Caco-2 (cell line): ENCODE results near the gene RASGRP3. TPM values are rescaled to one million over a fixed set of nuclear protein-coding genes. Genes with fewer than 3 reads are reported as not detected.

Source experiments
- BruUV-seq: library from RNA; stranded (reverse); fragments of 400-500 nt; replicated peaks from 2 replicates; lab custom pipeline; 2021; lab: Mats Ljungman, UMichigan
- CTCF ChIA-PET: fragments of 300-600 bp; sonication (Branson Sonifier 250); formaldehyde crosslinking; loops from one replicate; lab custom pipeline; 2022; ENCODE audit warnings: antibody characterized with exemption; lab: Charles Lee
- POLR2A ChIA-PET: fragments of 300-600 bp; sonication (Branson Sonifier 250); formaldehyde crosslinking; loops from one replicate; lab custom pipeline; 2022; ENCODE audit warnings: antibody characterized with exemption; lab: Charles Lee
- DNase-seq, 2 experiments: peaks; one replicate each; pipeline versions ENCODE4 v3.0.0 to v3.0.0-alpha.2; 2020 to 2022
- H3K27me3 ChIP-seq: replicated peaks from 2 replicates; pipeline ENCODE4 v1.6.0; 2011; ENCODE audit warnings: low read length; ENCODE audit not compliant: control insufficient read depth, insufficient read depth
- H3K36me3 ChIP-seq: 2 replicates; pipeline ENCODE4 v1.5.1; 2011; ENCODE audit warnings: low read length; ENCODE audit not compliant: control insufficient read depth, insufficient read depth
- H3K4me1 ChIP-seq: fragments of 250-450 bp; sonication (Bioruptor Pico); 2 replicates; pipeline ENCODE4 v1.5.1; 2020; ENCODE audit warnings: mild to moderate bottlenecking
- H3K4me3 ChIP-seq: 2 replicates; pipeline ENCODE4 v1.5.1; 2011; ENCODE audit warnings: low read depth, mild to moderate bottlenecking, control low read depth, low read length
- H3K9me3 ChIP-seq: fragments of 250-450 bp; sonication (Bioruptor Pico); 2 replicates; pipeline ENCODE4 v1.5.1; 2020; ENCODE audit warnings: mild to moderate bottlenecking, moderate library complexity
- H3K27ac Mint-ChIP-seq: one replicate; pipeline ENCODE4 v1.8.0; 2022; ENCODE audit warnings: mixed read lengths; ENCODE audit not compliant: unreplicated experiment
- H3K27me3 Mint-ChIP-seq: one replicate; pipeline ENCODE4 v1.8.0; 2022; ENCODE audit warnings: mixed read lengths; ENCODE audit not compliant: insufficient read depth, unreplicated experiment
- H3K36me3 Mint-ChIP-seq: one replicate; pipeline ENCODE4 v1.8.0; 2022; ENCODE audit warnings: mild to moderate bottlenecking, mixed read lengths; ENCODE audit not compliant: insufficient read depth, unreplicated experiment
- H3K4me1 Mint-ChIP-seq: one replicate; pipeline ENCODE4 v1.8.0; 2022; ENCODE audit warnings: low read depth, mixed read lengths; ENCODE audit not compliant: unreplicated experiment
- H3K4me3 Mint-ChIP-seq: one replicate; pipeline ENCODE4 v1.8.0; 2022; ENCODE audit warnings: mild to moderate bottlenecking, moderate library complexity, mixed read lengths; ENCODE audit not compliant: unreplicated experiment
- H3K9me3 Mint-ChIP-seq: one replicate; pipeline ENCODE4 v1.8.0; 2022; ENCODE audit warnings: mixed read lengths; ENCODE audit not compliant: unreplicated experiment
- intact Hi-C: fragments of 100-400 bp; cut with micrococcal nuclease; formaldehyde crosslinking; loops from one replicate; pipeline ENCODE4 v1.10.0; 2022; ENCODE audit not compliant: unreplicated experiment
- total RNA-seq: library from RNA; stranded (reverse); gene quantifications from 2 replicates; pipeline ENCODE4 v1.2.3, GENCODE V29; 2022
- TF ChIP-seq, protein P1 (sequence below), 2 experiments: fragments of 200-600 bp in 1 of 2; IDR thresholded peaks; 1 replicate in 1 of 2; 2 replicates in 1 of 2; pipeline versions ENCODE4 v1.5.1 to v1.8.0; 2011 to 2022; ENCODE audit warnings: antibody characterized with exemption in 1 of 2, control low read depth in 1 of 2, inconsistent platforms in 1 of 2, low read depth in 1 of 2, low read length in 1 of 2, mild to moderate bottlenecking in 1 of 2, moderate library complexity in 1 of 2; ENCODE audit not compliant: insufficient read depth in 1 of 2, severe bottlenecking in 1 of 2, unreplicated experiment in 1 of 2

Gene RASGRP3
- total RNA-seq, 1 experiment from 2014 or later: 9.2 TPM

DNA sequence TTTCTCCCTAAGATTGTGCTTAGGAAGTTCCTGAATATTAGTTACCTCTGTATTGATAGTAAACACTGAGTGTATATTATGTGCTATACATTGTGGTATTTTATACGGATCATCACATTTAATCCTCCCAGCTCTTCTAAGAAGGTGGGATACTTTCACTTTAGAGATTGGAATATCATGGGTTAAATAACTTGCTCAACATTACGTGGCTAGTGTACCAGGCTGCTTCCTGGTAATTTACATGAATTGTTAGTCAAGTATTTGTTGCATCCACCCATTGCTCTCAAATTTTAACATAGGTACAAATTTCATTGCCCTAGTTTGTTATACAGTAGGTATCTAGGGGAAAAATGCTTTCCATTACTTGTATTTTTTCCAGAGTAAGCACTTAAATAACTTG, 101.2 kb downstream of the RASGRP3 start:
- DNase-seq: no peak
- POLR2A ChIA-PET: no interaction called here
- Mint-ChIP-seq H3K4me1 (no peaks in the 10 kb centered on the region), H3K27ac (no peak overlapping the region), H3K27me3 (no peaks in the 10 kb centered on the region), H3K36me3 (peaks cover 7% of the 10 kb centered on the region), H3K9me3 (no peaks in the 10 kb centered on the region), H3K4me3 (no peak overlapping the region)
- H3K4me3 ChIP-seq: no peak overlapping the region
- intact Hi-C loops: no loop called here
- no peaks in the 10 kb centered on the region for H3K9me3 ChIP-seq
- CTCF ChIA-PET: interaction anchor here (1.2 kb wide), 1 partner anchor 164 kb away, joined by 4 read pairs; no protein-coding TSS in a partner anchor
- no peaks in the 10 kb centered on the region for H3K4me1 ChIP-seq
- no peaks in the 10 kb centered on the region for H3K36me3 ChIP-seq
- BruUV-seq: no TSS peak
- no peaks in the 10 kb centered on the region for H3K27me3 ChIP-seq
- TF ChIP-seq, protein P1, sequence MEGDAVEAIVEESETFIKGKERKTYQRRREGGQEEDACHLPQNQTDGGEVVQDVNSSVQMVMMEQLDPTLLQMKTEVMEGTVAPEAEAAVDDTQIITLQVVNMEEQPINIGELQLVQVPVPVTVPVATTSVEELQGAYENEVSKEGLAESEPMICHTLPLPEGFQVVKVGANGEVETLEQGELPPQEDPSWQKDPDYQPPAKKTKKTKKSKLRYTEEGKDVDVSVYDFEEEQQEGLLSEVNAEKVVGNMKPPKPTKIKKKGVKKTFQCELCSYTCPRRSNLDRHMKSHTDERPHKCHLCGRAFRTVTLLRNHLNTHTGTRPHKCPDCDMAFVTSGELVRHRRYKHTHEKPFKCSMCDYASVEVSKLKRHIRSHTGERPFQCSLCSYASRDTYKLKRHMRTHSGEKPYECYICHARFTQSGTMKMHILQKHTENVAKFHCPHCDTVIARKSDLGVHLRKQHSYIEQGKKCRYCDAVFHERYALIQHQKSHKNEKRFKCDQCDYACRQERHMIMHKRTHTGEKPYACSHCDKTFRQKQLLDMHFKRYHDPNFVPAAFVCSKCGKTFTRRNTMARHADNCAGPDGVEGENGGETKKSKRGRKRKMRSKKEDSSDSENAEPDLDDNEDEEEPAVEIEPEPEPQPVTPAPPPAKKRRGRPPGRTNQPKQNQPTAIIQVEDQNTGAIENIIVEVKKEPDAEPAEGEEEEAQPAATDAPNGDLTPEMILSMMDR (IDR thresholded peaks at IDR 0.05; ENCODE audit: insufficient read depth in 1 of 2, low read depth in 1 of 2, low read length in 1 of 2, severe bottlenecking in 1 of 2, unreplicated experiment in 1 of 2): no peak

DNA sequence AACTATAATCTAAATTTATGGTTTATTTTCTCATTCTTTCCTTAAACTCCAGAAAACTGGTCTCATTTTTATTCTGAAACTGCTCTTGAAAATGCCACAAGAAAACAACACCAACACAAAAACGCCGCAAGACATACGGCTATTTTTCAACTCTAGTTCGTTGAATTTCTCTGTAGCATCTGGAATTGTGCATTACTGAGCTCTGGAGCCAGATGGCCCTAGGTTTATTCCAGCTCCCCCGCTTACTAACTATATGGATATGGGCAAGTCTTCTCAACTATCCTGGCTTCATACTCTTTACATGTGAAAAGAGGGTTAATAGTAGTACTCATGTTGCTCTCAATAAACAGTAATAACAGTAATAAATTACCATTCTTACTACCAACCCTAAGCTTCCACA, 102.8 kb downstream of the RASGRP3 start:
- Histone ChIP-seq H3K9me3 (no peaks in the 10 kb centered on the region), H3K4me3 (no peak overlapping the region), H3K36me3 (no peaks in the 10 kb centered on the region), H3K4me1 (no peaks in the 10 kb centered on the region), H3K27me3 (no peaks in the 10 kb centered on the region)
- Mint-ChIP-seq H3K9me3 (no peaks in the 10 kb centered on the region), H3K27ac (no peak overlapping the region), H3K27me3 (no peaks in the 10 kb centered on the region), H3K4me3 (no peak overlapping the region), H3K36me3 (peaks cover 7% of the 10 kb centered on the region), H3K4me1 (no peaks in the 10 kb centered on the region)
- intact Hi-C loops: no loop called here
- TF ChIP-seq, protein P1 (IDR thresholded peaks at IDR 0.05; ENCODE audit: insufficient read depth in 1 of 2, low read depth in 1 of 2, low read length in 1 of 2, severe bottlenecking in 1 of 2, unreplicated experiment in 1 of 2): no peak
- CTCF ChIA-PET: no interaction called here
- no TSS peak for BruUV-seq
- POLR2A ChIA-PET: no interaction called here
- no peak for DNase-seq

DNA sequence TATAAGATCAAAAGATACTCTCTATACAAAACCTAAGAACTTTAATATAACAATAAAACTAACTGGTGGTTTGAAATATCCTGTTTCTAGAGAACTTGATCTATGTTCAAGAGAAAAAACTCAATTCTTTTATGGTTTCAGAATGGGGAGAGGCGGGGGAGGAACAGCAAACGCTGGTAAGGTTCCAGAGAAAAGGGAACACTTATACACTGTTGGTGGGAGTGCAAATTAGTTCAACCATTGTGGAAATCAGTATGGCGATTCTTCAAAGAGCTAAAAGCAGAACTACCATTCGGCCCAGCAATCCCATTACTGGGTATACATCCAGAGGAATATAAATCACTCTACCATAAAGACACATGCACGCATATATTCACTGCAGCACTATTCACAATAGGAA, 105.4 kb downstream of the RASGRP3 start:
- H3K36me3 Mint-ChIP-seq: peaks cover 18% of the 10 kb centered on the region
- H3K9me3 Mint-ChIP-seq: no peaks in the 10 kb centered on the region
- H3K4me1 Mint-ChIP-seq: no peaks in the 10 kb centered on the region
- H3K4me3 Mint-ChIP-seq: no peak overlapping the region
- TF ChIP-seq, protein P1 (IDR thresholded peaks at IDR 0.05; ENCODE audit: insufficient read depth in 1 of 2, low read depth in 1 of 2, low read length in 1 of 2, severe bottlenecking in 1 of 2, unreplicated experiment in 1 of 2): no peak
- Histone ChIP-seq H3K4me3 (no peak overlapping the region), H3K36me3 (no peaks in the 10 kb centered on the region), H3K27me3 (no peaks in the 10 kb centered on the region), H3K4me1 (no peaks in the 10 kb centered on the region), H3K9me3 (no peaks in the 10 kb centered on the region)
- BruUV-seq: no TSS peak
- CTCF ChIA-PET: interaction anchor here (1.9 kb wide), 1 partner anchor 106 kb away, joined by 13 read pairs; the partner anchor contains the start of gene RASGRP3
- POLR2A ChIA-PET: no interaction called here
- no peaks in the 10 kb centered on the region for H3K27me3 Mint-ChIP-seq
- no peak for DNase-seq
- H3K27ac Mint-ChIP-seq: peak overlapping the region; percentile 11
- intact Hi-C loops: loop anchor here (10.0 kb wide), 1 partner anchor 547 kb away; no protein-coding TSS in a partner anchor
